H9 (cell line): ENCODE results near the gene ABTB1. TPM values are rescaled to one million over a fixed set of nuclear protein-coding genes. Genes with fewer than 3 reads are reported as not detected.

Experiments used
- DNase-seq: peaks from one replicate; pipeline ENCODE4 v3.0.0-alpha.2; 2017
- H2AFZ ChIP-seq: one replicate; pipeline ENCODE4 v1.6.1; 2013; ENCODE audit warnings: mild to moderate bottlenecking, low read length, control low read depth, moderate library complexity
- H2AK5ac ChIP-seq: 2 replicates; pipeline ENCODE4 v1.6.1; 2013; ENCODE audit warnings: low read length, control low read depth, mixed read lengths; ENCODE audit not compliant: insufficient read length
- H2BK120ac ChIP-seq: one replicate; pipeline ENCODE4 v1.6.1; 2013; ENCODE audit warnings: low read depth, mild to moderate bottlenecking, low read length, control low read depth, inconsistent platforms; ENCODE audit not compliant: poor library complexity, severe bottlenecking
- H2BK12ac ChIP-seq: 2 replicates; pipeline ENCODE4 v1.6.1; 2013; ENCODE audit warnings: low read length, control low read depth, mixed read lengths, low read depth; ENCODE audit not compliant: insufficient read length
- H2BK15ac ChIP-seq: 2 replicates; pipeline ENCODE4 v1.6.1; 2013; ENCODE audit warnings: low read depth, low read length, control low read depth
- H2BK20ac ChIP-seq: one replicate; pipeline ENCODE4 v1.6.1; 2013; ENCODE audit warnings: low read depth, mild to moderate bottlenecking, low read length, control low read depth, inconsistent platforms; ENCODE audit not compliant: poor library complexity, severe bottlenecking
- H2BK5ac ChIP-seq: 2 replicates; pipeline ENCODE4 v1.6.1; 2013; ENCODE audit warnings: low read length, control low read depth, mixed read lengths; ENCODE audit not compliant: insufficient read length
- H3K14ac ChIP-seq: 2 replicates; pipeline ENCODE4 v1.6.1; 2013; ENCODE audit warnings: low read length, control low read depth; ENCODE audit not compliant: insufficient read depth
- H3K18ac ChIP-seq: 2 replicates; pipeline ENCODE4 v1.6.1; 2013; ENCODE audit warnings: low read depth, mild to moderate bottlenecking, mixed read lengths, low read length, control low read depth; ENCODE audit not compliant: insufficient read length
- H3K23ac ChIP-seq: 2 replicates; pipeline ENCODE4 v1.6.1; 2013; ENCODE audit warnings: low read length, control low read depth, mixed read lengths, low read depth; ENCODE audit not compliant: insufficient read length
- H3K23me2 ChIP-seq: 2 replicates; pipeline ENCODE4 v1.6.1; 2013; ENCODE audit warnings: low read depth, mild to moderate bottlenecking, mixed read lengths, low read length, control low read depth; ENCODE audit not compliant: insufficient read length, poor library complexity, severe bottlenecking
- H3K27ac ChIP-seq: 2 replicates; pipeline ENCODE4 v1.5.1; 2013; ENCODE audit warnings: low read length, control low read depth, mixed read lengths, low read depth; ENCODE audit not compliant: insufficient read length
- H3K27me3 ChIP-seq: 2 replicates; pipeline ENCODE4 v1.6.1; 2013; ENCODE audit warnings: low read length, control low read depth, inconsistent platforms; ENCODE audit not compliant: insufficient read depth
- H3K4ac ChIP-seq: 2 replicates; pipeline ENCODE4 v1.6.1; 2013; ENCODE audit warnings: low read depth, mild to moderate bottlenecking, control low read depth, inconsistent platforms, low read length, moderate library complexity
- H3K4me1 ChIP-seq: 2 replicates; pipeline ENCODE4 v1.6.1; 2013; ENCODE audit warnings: low read length, control low read depth, inconsistent platforms; ENCODE audit not compliant: insufficient read depth
- H3K4me2 ChIP-seq: 2 replicates; pipeline ENCODE4 v1.6.1; 2013; ENCODE audit warnings: low read length, control low read depth, mixed read lengths; ENCODE audit not compliant: insufficient read length, insufficient read depth
- H3K56ac ChIP-seq: 2 replicates; pipeline ENCODE4 v1.6.1; 2013; ENCODE audit warnings: low read depth, mild to moderate bottlenecking, mixed read lengths, low read length, control low read depth; ENCODE audit not compliant: insufficient read length
- H3K79me1 ChIP-seq: 2 replicates; pipeline ENCODE4 v1.6.1; 2013; ENCODE audit warnings: low read depth, mild to moderate bottlenecking, moderate library complexity, low read length, control low read depth, inconsistent platforms; ENCODE audit not compliant: insufficient read depth, poor library complexity, severe bottlenecking
- H3K79me2 ChIP-seq: 2 replicates; pipeline ENCODE4 v1.6.1; 2013; ENCODE audit warnings: low read length, control low read depth, inconsistent platforms; ENCODE audit not compliant: insufficient read depth
- H3K9ac ChIP-seq: 2 replicates; pipeline ENCODE4 v1.6.1; 2013; ENCODE audit warnings: low read length, control low read depth, mixed read lengths; ENCODE audit not compliant: insufficient read length; ENCODE audit errors: extremely low read depth
- H3K9me3 ChIP-seq: one replicate; pipeline ENCODE4 v1.6.1; 2013; ENCODE audit warnings: low read depth, low read length, inconsistent platforms; ENCODE audit not compliant: control insufficient read depth
- H3T11ph ChIP-seq: one replicate; pipeline ENCODE4 v1.6.1; 2013; ENCODE audit warnings: mild to moderate bottlenecking, low read length, control low read depth, inconsistent platforms
- H4K20me1 ChIP-seq: one replicate; pipeline ENCODE4 v1.6.1; 2013; ENCODE audit not compliant: control insufficient read depth, insufficient read length, insufficient read depth
- H4K5ac ChIP-seq: 2 replicates; pipeline ENCODE4 v1.6.1; 2013; ENCODE audit warnings: low read depth, mild to moderate bottlenecking, mixed read lengths, low read length, control low read depth; ENCODE audit not compliant: insufficient read length
- H4K8ac ChIP-seq: replicated peaks from 2 replicates; pipeline ENCODE4 v1.6.1; 2013; ENCODE audit warnings: low read length, control low read depth, mixed read lengths, low read depth; ENCODE audit not compliant: insufficient read length
- H4K91ac ChIP-seq: 2 replicates; pipeline ENCODE4 v1.6.1; 2013; ENCODE audit warnings: low read depth, mild to moderate bottlenecking, moderate library complexity, mixed read lengths, low read length, control low read depth; ENCODE audit not compliant: insufficient read length
- H3K27ac Mint-ChIP-seq, 3 experiments: 2 replicates in 2 of 3; 3 replicates in 1 of 3; pipeline ENCODE4 v1.8.0; 2020 to 2021; ENCODE audit warnings: mixed read lengths in 3 of 3, mild to moderate bottlenecking in 1 of 3, moderate library complexity in 1 of 3
- H3K27me3 Mint-ChIP-seq: 2 replicates; pipeline ENCODE4 v1.8.0; 2021; ENCODE audit warnings: low read depth, mild to moderate bottlenecking, moderate library complexity, mixed read lengths
- H3K36me3 Mint-ChIP-seq, 3 experiments: 2 replicates in 2 of 3; 3 replicates in 1 of 3; pipeline ENCODE4 v1.8.0; 2020 to 2021; ENCODE audit warnings: low read depth in 3 of 3, mixed read lengths in 3 of 3; ENCODE audit not compliant: insufficient read depth in 1 of 3
- H3K4me1 Mint-ChIP-seq, 2 experiments: 2 replicates each; pipeline ENCODE4 v1.8.0; 2020; ENCODE audit warnings: mixed read lengths in 2 of 2
- H3K4me3 Mint-ChIP-seq, 2 experiments: 2 replicates in 1 of 2; 3 replicates in 1 of 2; pipeline ENCODE4 v1.8.0; 2020 to 2021; ENCODE audit warnings: mild to moderate bottlenecking in 2 of 2, mixed read lengths in 2 of 2, moderate library complexity in 1 of 2
- H3K9me3 Mint-ChIP-seq, 2 experiments: 2 replicates in 1 of 2; 3 replicates in 1 of 2; pipeline ENCODE4 v1.8.0; 2020; ENCODE audit warnings: mild to moderate bottlenecking in 2 of 2, mixed read lengths in 2 of 2, moderate library complexity in 1 of 2
- WGBS: extraction: QIAGEN DNeasy Blood & Tissue Kit; methylation state at CpG from one replicate; pipeline ENCODE4 v1.1.7; 2013; ENCODE audit warnings: missing lambda C conversion rate, low lambda C conversion rate, mixed read lengths; ENCODE audit not compliant: insufficient read length; ENCODE audit errors: extremely low coverage; 5-methylcytosine and 5-hydroxymethylcytosine counted together
- total RNA-seq: library from RNA; stranded (reverse); gene quantifications from 2 replicates; pipeline ENCODE4 v1.2.1, GENCODE V29; 2021
- TF ChIP-seq, protein P1 (sequence below): fragments of 200-600 bp; sonication (generic); conservative IDR thresholded peaks from 3 replicates; pipeline ENCODE4 v1.8.0; 2021; ENCODE audit warnings: antibody characterized with exemption, mild to moderate bottlenecking

Gene ABTB1
- total RNA-seq, 1 experiment from 2014 or later, result 6.2 TPM

DNA sequence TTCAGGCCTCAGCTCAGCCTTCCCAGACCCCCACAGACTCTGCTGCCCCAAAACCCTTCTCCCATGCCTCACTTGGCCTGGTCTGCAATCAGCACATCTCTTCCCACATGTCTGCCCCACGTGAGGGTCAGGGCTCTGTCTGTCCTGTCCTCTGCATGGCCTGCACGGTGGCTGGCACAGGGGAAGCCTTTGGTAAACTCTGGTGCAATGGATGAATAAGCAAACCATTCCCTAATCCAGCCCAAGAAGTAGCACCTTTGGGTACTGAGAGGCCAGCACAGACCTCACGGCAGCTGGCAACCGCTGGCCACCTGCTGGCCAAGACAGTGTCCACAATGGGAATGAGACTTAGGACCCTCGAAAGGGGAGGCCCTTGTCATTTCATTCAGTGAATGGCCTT, 27.7 kb downstream of the ABTB1 start:
- H4K5ac ChIP-seq, result no peak overlapping the region
- H3K79me1 ChIP-seq, result no peaks in the 10 kb centered on the region
- H2BK20ac ChIP-seq, result no peak overlapping the region
- no peak overlapping the region for H2BK15ac ChIP-seq
- no peak overlapping the region for H3K9ac ChIP-seq
- H3K27ac ChIP-seq, result no peak overlapping the region
- Mint-ChIP-seq H3K27ac (no peak overlapping the region), H3K27me3 (no peaks in the 10 kb centered on the region), H3K4me3 (no peak overlapping the region), H3K36me3 (0 out of 7 replicates have a peak, but pooled peaks cover 0 to 6% (median 2%) of the 10 kb centered on the region in 3 experiments), H3K9me3 (peaks cover 3 to 10% of the 10 kb centered on the region in 2 experiments), H3K4me1 (peaks cover 5 to 18% of the 10 kb centered on the region in 2 experiments)
- no peak overlapping the region for H3K56ac ChIP-seq
- no peaks in the 10 kb centered on the region for H3K79me2 ChIP-seq
- H2AFZ ChIP-seq, result no peak overlapping the region
- DNase-seq, result no peak
- H3T11ph ChIP-seq, result no peak overlapping the region
- no peak overlapping the region for H2BK12ac ChIP-seq
- no CpG with 5 or more reads among the region's 5 CpGs for WGBS
- H2BK120ac ChIP-seq, result no peak overlapping the region
- H3K18ac ChIP-seq, result no peak overlapping the region
- no peak overlapping the region for H2BK5ac ChIP-seq
- H3K4me1 ChIP-seq, result no peaks in the 10 kb centered on the region
- no peaks in the 10 kb centered on the region for H3K27me3 ChIP-seq
- H4K91ac ChIP-seq, result no peak overlapping the region
- no peak overlapping the region for H3K4me2 ChIP-seq
- H2AK5ac ChIP-seq, result no peak overlapping the region
- no peaks in the 10 kb centered on the region for H3K23me2 ChIP-seq
- H3K14ac ChIP-seq, result no peak overlapping the region
- no peak overlapping the region for H4K8ac ChIP-seq
- no peak overlapping the region for H3K23ac ChIP-seq
- no peaks in the 10 kb centered on the region for H3K9me3 ChIP-seq
- TF ChIP-seq, protein P1, sequence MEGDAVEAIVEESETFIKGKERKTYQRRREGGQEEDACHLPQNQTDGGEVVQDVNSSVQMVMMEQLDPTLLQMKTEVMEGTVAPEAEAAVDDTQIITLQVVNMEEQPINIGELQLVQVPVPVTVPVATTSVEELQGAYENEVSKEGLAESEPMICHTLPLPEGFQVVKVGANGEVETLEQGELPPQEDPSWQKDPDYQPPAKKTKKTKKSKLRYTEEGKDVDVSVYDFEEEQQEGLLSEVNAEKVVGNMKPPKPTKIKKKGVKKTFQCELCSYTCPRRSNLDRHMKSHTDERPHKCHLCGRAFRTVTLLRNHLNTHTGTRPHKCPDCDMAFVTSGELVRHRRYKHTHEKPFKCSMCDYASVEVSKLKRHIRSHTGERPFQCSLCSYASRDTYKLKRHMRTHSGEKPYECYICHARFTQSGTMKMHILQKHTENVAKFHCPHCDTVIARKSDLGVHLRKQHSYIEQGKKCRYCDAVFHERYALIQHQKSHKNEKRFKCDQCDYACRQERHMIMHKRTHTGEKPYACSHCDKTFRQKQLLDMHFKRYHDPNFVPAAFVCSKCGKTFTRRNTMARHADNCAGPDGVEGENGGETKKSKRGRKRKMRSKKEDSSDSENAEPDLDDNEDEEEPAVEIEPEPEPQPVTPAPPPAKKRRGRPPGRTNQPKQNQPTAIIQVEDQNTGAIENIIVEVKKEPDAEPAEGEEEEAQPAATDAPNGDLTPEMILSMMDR, result 0 out of 3 replicates have a peak, but pooled peaks have one; percentile 20
- H4K20me1 ChIP-seq, result no peaks in the 10 kb centered on the region
- no peak overlapping the region for H3K4ac ChIP-seq
